SJSA1 (cell line): ENCODE data around the gene CDRT15L2. TPM values are rescaled to one million over a fixed set of nuclear protein-coding genes. Genes with fewer than 3 reads are reported as not detected.
"Not testable (repeated sequence)": the region's sequence is repeated elsewhere in the genome, so short reads cannot be mapped to it uniquely, and the experiment has no call there.

Experiments
- DNase-seq, 2 experiments: peaks; one replicate each; pipeline ENCODE4 v3.0.0-alpha.2; 2015 to 2020; ENCODE audit warnings: low spot score in 2 of 2, low read depth in 1 of 2
- H3K27ac ChIP-seq: fragments of 250-450 bp; sonication (Bioruptor Pico); 2 replicates; pipeline ENCODE4 v1.5.1; 2020; ENCODE audit warnings: mild to moderate bottlenecking, moderate library complexity
- H3K27me3 ChIP-seq: fragments of 250-450 bp; sonication (Bioruptor Pico); replicated peaks from 2 replicates; pipeline ENCODE4 v1.5.1; 2020; ENCODE audit warnings: mild to moderate bottlenecking, moderate library complexity
- H3K36me3 ChIP-seq: fragments of 250-450 bp; sonication (Bioruptor Pico); 2 replicates; pipeline ENCODE4 v1.5.1; 2020; ENCODE audit warnings: mild to moderate bottlenecking
- H3K4me1 ChIP-seq: fragments of 250-450 bp; sonication (Bioruptor Pico); replicated peaks from 2 replicates; pipeline ENCODE4 v1.6.1; 2021; ENCODE audit warnings: mild to moderate bottlenecking
- H3K4me3 ChIP-seq: fragments of 250-450 bp; sonication (Bioruptor Pico); 2 replicates; pipeline ENCODE4 v1.5.1; 2020; ENCODE audit warnings: mild to moderate bottlenecking
- H3K9me3 ChIP-seq: fragments of 250-450 bp; sonication (Bioruptor Pico); replicated peaks from 2 replicates; pipeline ENCODE4 v1.5.1; 2020; ENCODE audit warnings: mild to moderate bottlenecking
- total RNA-seq: library from RNA; depleted of rRNA; stranded (reverse); fragments of >200 nt; shearing (Covaris generic); gene quantifications from 2 replicates; pipeline ENCODE4 v1.2.3, GENCODE V29; 2014; rRNA removed

CDRT15L2 gene
- total RNA-seq, result not detected in 2 replicates

GRCh38 chr17:20579424-20579823 lies at the start of gene CDRT15L2:
TSS of gene CDRT15L2 (plus strand) at chr17:20579724. CDS start at chr17:20579744, 20 bp downstream.
- not testable (repeated sequence) for H3K4me1 ChIP-seq, H3K27ac ChIP-seq, DNase-seq, H3K36me3 ChIP-seq, H3K4me3 ChIP-seq, H3K9me3 ChIP-seq, H3K27me3 ChIP-seq

DNA sequence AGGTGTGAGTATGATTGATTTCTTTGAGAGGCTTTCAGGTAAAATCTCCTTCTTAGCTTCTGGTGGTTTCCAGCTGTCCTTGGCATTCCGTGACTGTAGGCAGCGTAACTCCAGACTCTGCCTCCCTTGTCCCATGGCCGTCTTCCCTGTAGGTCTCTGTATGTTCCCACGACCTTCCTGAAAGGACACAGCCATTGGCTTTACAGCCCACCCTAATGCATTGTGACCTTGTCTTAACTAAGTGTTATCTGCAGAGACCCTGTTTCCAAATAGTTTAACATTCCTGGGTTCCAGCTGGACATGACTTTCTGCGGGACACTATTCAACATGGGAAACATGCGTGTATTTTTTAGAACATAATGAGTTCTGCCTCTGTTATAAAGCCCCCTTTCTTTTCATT lies 49.4 kb upstream of the CDRT15L2 start:
- DNase-seq, H3K27me3 ChIP-seq, H3K4me1 ChIP-seq, H3K4me3 ChIP-seq, H3K27ac ChIP-seq, H3K9me3 ChIP-seq, H3K36me3 ChIP-seq: not testable (repeated sequence)

- H3K27me3 ChIP-seq, H3K4me1 ChIP-seq, H3K9me3 ChIP-seq, H3K27ac ChIP-seq, H3K36me3 ChIP-seq: not testable (repeated sequence)
- H3K4me3 ChIP-seq, result peak overlapping the region; percentile 33
- DNase-seq, result peak in 1 of 2 experiments; percentile 28
Measured at GRCh38 chr17:20532544-20533090, 46.9 kb upstream of the CDRT15L2 start.

DNA sequence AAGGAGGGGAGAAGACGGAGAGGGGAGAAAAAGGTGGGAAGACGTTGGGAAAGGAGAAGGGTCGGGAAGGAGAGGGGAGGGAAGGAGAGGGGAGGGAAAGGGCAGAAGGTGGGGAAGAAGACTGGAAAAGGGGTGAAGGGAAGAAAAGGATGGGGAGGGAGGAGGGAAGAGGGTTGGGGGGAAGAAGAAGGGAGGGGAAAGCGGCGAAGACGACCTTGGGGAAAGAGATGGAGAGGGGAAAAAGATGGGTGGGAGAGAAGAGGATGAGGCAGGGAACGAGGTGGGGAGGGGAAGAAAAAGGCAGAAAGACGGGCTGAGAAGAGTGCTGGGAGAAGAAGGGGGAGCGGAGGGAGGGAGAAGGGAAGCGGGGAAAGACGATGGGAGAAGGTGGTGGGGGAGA lies 46.3 kb upstream of the CDRT15L2 start:
- not testable (repeated sequence) for H3K27ac ChIP-seq

DNA sequence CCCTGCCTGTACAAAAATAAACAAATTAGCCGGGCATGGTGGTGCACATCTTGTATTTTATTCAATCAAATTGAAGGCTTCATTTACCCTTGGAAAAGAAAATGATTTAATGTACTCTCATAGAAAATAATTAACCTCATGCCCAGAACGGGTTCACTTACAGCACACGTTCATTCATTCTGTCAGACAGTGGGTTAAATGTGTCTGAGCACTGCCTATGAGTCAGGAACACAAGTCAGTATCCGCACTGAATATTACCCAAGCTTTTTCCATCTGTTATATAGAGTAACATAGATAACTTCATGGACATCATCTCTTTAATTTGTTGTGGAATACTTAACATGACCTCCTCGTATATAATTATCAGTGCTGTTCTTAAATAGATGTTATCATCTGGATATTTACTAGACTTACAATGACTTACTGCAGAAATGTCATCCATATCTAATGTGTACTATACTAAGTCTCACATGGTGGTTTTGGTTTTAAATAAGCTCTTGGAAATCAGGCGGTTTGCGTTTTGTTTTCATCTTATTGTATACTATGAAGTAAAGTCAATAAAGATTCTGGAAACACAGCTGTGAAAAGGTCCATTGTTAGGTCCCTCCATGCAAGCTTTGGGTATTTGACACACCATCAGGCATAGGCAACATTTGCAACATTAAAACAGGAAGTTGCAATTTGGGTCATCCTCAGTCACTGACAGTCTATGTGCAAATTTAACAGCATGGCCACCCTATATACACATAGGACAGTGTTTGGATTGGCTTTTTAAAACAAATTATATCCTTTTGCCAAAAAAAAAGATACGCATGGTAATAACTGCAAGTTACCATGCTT lies 44.6 kb upstream of the CDRT15L2 start:
- H3K36me3 ChIP-seq, H3K27ac ChIP-seq: not testable (repeated sequence)

More for the DNA sequence above, 46.3 kb upstream of the CDRT15L2 start:
- H3K9me3 ChIP-seq, H3K27me3 ChIP-seq, H3K36me3 ChIP-seq, DNase-seq, H3K4me1 ChIP-seq: not testable (repeated sequence)
- peak overlapping the region; percentile 33 for H3K4me3 ChIP-seq

DNA sequence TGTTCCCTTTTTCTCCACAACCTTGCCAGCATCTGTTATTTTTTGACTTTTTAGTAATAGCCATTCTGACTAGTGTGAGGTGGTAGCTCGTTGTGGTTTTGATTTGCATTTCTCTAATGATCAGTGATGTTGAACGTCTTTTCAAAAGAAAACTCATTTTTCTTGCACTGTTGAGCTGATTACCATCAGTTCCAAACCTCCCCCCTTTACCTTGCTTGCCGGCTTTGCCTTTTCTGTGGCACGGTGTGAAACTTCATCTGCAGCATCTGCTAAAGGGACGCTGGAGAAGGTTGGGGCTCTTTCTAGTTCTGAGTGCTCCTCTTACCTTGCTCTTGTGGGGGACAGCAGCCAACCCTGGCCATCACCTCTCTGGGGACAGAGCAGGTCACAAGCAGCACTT lies 39.1 kb upstream of the CDRT15L2 start:
- not testable (repeated sequence) for DNase-seq, H3K27ac ChIP-seq, H3K27me3 ChIP-seq, H3K36me3 ChIP-seq, H3K4me1 ChIP-seq, H3K9me3 ChIP-seq, H3K4me3 ChIP-seq

More for the DNA sequence above, 44.6 kb upstream of the CDRT15L2 start:
- not testable (repeated sequence) for H3K4me3 ChIP-seq, H3K4me1 ChIP-seq, H3K9me3 ChIP-seq, DNase-seq, H3K27me3 ChIP-seq

- H3K4me3 ChIP-seq, H3K4me1 ChIP-seq, H3K36me3 ChIP-seq, H3K9me3 ChIP-seq, H3K27me3 ChIP-seq, H3K27ac ChIP-seq, DNase-seq: not testable (repeated sequence)
Measured at GRCh38 chr17:20540865-20541264, 38.7 kb upstream of the CDRT15L2 start.

GRCh38 chr17:20541853-20542546 lies 37.5 kb upstream of the CDRT15L2 start:
- not testable (repeated sequence) for H3K9me3 ChIP-seq, H3K36me3 ChIP-seq, H3K4me3 ChIP-seq, H3K4me1 ChIP-seq, H3K27ac ChIP-seq, DNase-seq, H3K27me3 ChIP-seq

DNA sequence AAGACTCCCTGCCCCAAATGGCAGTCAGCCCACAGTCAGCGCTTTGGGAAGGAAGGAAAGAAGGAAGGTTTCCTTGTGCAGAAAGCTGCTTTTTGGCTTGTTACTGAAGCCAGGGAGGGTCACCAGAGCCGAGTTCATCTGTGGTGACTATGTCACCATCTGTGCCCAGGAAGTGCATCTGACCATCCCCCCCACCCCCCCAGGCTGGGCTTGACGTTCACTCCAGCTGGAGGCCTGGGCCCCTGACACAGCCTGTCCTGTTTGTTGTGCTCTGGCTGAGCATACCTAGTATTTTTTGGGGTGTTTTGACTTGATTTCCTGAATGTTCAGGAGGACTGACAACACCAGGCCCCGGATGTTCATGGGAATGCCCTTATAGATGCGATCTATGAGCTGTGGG lies 31.6 kb upstream of the CDRT15L2 start:
- H3K27me3 ChIP-seq, H3K9me3 ChIP-seq, H3K36me3 ChIP-seq, H3K27ac ChIP-seq, H3K4me1 ChIP-seq, DNase-seq, H3K4me3 ChIP-seq: not testable (repeated sequence)

GRCh38 chr17:20552920-20553319 lies 26.6 kb upstream of the CDRT15L2 start:
- H3K4me3 ChIP-seq, H3K27me3 ChIP-seq, H3K36me3 ChIP-seq, DNase-seq, H3K4me1 ChIP-seq, H3K9me3 ChIP-seq, H3K27ac ChIP-seq: not testable (repeated sequence)

DNA sequence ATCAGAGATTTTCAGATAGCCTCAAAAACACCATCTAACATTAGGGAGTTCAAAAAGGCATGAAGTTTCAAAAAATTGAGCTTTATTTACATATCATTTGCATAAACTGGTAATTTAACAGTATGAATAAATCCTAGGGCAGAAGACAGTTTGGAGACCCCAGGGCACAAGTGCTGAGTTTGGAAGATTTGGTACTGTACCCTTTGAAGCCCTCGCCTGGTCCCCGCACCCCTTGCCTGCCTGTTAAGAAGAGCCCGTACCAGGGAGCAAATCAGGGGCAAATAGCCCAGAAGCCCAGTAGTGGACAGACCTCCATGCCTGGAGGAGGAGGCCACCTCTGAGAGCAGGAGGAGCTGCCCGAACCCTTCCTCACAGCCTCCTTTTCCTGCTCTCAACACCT lies 24.8 kb upstream of the CDRT15L2 start:
- not testable (repeated sequence) for H3K9me3 ChIP-seq, H3K27me3 ChIP-seq, DNase-seq, H3K27ac ChIP-seq, H3K4me1 ChIP-seq, H3K4me3 ChIP-seq, H3K36me3 ChIP-seq

- not testable (repeated sequence) for H3K4me1 ChIP-seq, H3K27me3 ChIP-seq, H3K36me3 ChIP-seq, H3K4me3 ChIP-seq, H3K27ac ChIP-seq, H3K9me3 ChIP-seq, DNase-seq
Measured at GRCh38 chr17:20555135-20556010, 24.2 kb upstream of the CDRT15L2 start.

GRCh38 chr17:20558096-20558495 lies 21.4 kb upstream of the CDRT15L2 start:
- DNase-seq, H3K4me1 ChIP-seq, H3K4me3 ChIP-seq, H3K36me3 ChIP-seq, H3K27me3 ChIP-seq, H3K27ac ChIP-seq, H3K9me3 ChIP-seq: not testable (repeated sequence)
